CD14-positive monocyte (primary cell): Measurements from ENCODE around the gene RBKS. TPM values are rescaled to one million over a fixed set of nuclear protein-coding genes. Genes with fewer than 3 reads are reported as not detected.

ENCODE experiments used
- DNase-seq, 3 donors: peaks; one replicate each; pipeline ENCODE4 v3.0.0-alpha.2; 2011 to 2022
- H2AFZ ChIP-seq: 2 replicates; pipeline ENCODE4 v1.6.0; 2012; ENCODE audit warnings: mild to moderate bottlenecking, low read depth, low read length, inconsistent platforms; ENCODE audit not compliant: insufficient read depth, poor library complexity, severe bottlenecking
- H3K27ac ChIP-seq, 2 donors: 1 replicate in 1 of 2; 2 replicates in 1 of 2; pipeline ENCODE4 v1.5.1; 2012 to 2013; ENCODE audit warnings: low read length in 2 of 2, control low read depth in 1 of 2, inconsistent platforms in 1 of 2, low read depth in 1 of 2, mild to moderate bottlenecking in 1 of 2
- H3K27me3 ChIP-seq, 2 donors: one replicate each; pipeline versions ENCODE4 v1.6.0 to v1.6.1; 2011 to 2013; ENCODE audit warnings: low read length in 2 of 2; ENCODE audit not compliant: control insufficient read depth in 2 of 2, insufficient read depth in 2 of 2
- H3K36me3 ChIP-seq, 2 donors: replicated peaks in 1 of 2; 1 replicate in 1 of 2; 2 replicates in 1 of 2; pipeline versions ENCODE4 v1.5.1 to v1.6.1; 2012 to 2013; ENCODE audit warnings: low read length in 2 of 2, control low read depth in 1 of 2, inconsistent platforms in 1 of 2, mild to moderate bottlenecking in 1 of 2; ENCODE audit not compliant: insufficient read depth in 2 of 2, control insufficient read depth in 1 of 2
- H3K4me1 ChIP-seq, 2 donors: 1 replicate in 1 of 2; 2 replicates in 1 of 2; pipeline versions ENCODE4 v1.5.1 to v1.6.1; 2012 to 2013; ENCODE audit warnings: low read length in 2 of 2, control low read depth in 1 of 2, inconsistent platforms in 1 of 2, mild to moderate bottlenecking in 1 of 2, moderate library complexity in 1 of 2; ENCODE audit not compliant: insufficient read depth in 2 of 2, control insufficient read depth in 1 of 2
- H3K4me2 ChIP-seq: replicated peaks from 2 replicates; pipeline ENCODE3; 2012; ENCODE audit warnings: low read length, moderate library complexity, mild to moderate bottlenecking; ENCODE audit not compliant: poor library complexity, severe bottlenecking; ENCODE audit errors: extremely low read depth
- H3K4me3 ChIP-seq, 3 experiments: fragments of 200-600 bp in 1 of 3; sonication (generic) in 1 of 3; replicated peaks in 1 of 3; 1 replicate in 2 of 3; 2 replicates in 1 of 3; pipeline ENCODE4 v1.5.1; 2011 to 2013; ENCODE audit warnings: low read length in 3 of 3, mild to moderate bottlenecking in 3 of 3, control low read depth in 2 of 3, low read depth in 2 of 3, inconsistent platforms in 1 of 3, moderate library complexity in 1 of 3
- H3K79me2 ChIP-seq: 2 replicates; pipeline ENCODE4 v1.6.0; 2012; ENCODE audit warnings: mild to moderate bottlenecking, control low read depth, inconsistent platforms, low read length, moderate library complexity; ENCODE audit not compliant: insufficient read depth
- H3K9ac ChIP-seq: 2 replicates; pipeline ENCODE4 v1.6.0; 2017; ENCODE audit warnings: low read length, mild to moderate bottlenecking; ENCODE audit not compliant: insufficient read depth, poor library complexity, severe bottlenecking
- H3K9me3 ChIP-seq, 2 donors: replicated peaks in 1 of 2; 1 replicate in 1 of 2; 2 replicates in 1 of 2; pipeline versions ENCODE4 v1.5.1 to v1.6.1; 2012 to 2013; ENCODE audit warnings: low read length in 2 of 2, control low read depth in 1 of 2; ENCODE audit not compliant: control insufficient read depth in 1 of 2, insufficient read depth in 1 of 2
- H4K20me1 ChIP-seq: 2 replicates; pipeline ENCODE4 v1.6.0; 2012; ENCODE audit warnings: mild to moderate bottlenecking, low read length, control low read depth, moderate library complexity; ENCODE audit not compliant: insufficient read depth
- H3K27ac Mint-ChIP-seq, 7 donors: one replicate each; pipeline ENCODE4 v1.8.0; 2020; ENCODE audit warnings: mild to moderate bottlenecking in 7 of 7, mixed read lengths in 7 of 7, moderate library complexity in 6 of 7, inconsistent platforms in 2 of 7
- H3K27me3 Mint-ChIP-seq, 3 donors: one replicate each; pipeline ENCODE4 v1.8.0; 2021 to 2022; ENCODE audit warnings: low read depth in 3 of 3, mild to moderate bottlenecking in 3 of 3, mixed read lengths in 3 of 3, moderate library complexity in 3 of 3, inconsistent platforms in 1 of 3
- H3K36me3 Mint-ChIP-seq, 2 donors: one replicate each; pipeline ENCODE4 v1.8.0; 2020; ENCODE audit warnings: mixed read lengths in 2 of 2, inconsistent platforms in 1 of 2, mild to moderate bottlenecking in 1 of 2
- H3K4me1 Mint-ChIP-seq: one replicate; pipeline ENCODE4 v1.8.0; 2020; ENCODE audit warnings: mild to moderate bottlenecking, mixed read lengths
- H3K4me3 Mint-ChIP-seq, 2 donors: one replicate each; pipeline ENCODE4 v1.8.0; 2020; ENCODE audit warnings: mild to moderate bottlenecking in 2 of 2, mixed read lengths in 2 of 2, moderate library complexity in 1 of 2
- H3K9me3 Mint-ChIP-seq, 7 donors: one replicate each; pipeline ENCODE4 v1.8.0; 2020 to 2022; ENCODE audit warnings: mixed read lengths in 7 of 7, mild to moderate bottlenecking in 6 of 7, moderate library complexity in 6 of 7, inconsistent platforms in 2 of 7
- WGBS: methylation state at CpG from one replicate; pipeline ENCODE4 v1.1.5; 2013; ENCODE audit warnings: missing lambda C conversion rate; ENCODE audit not compliant: insufficient coverage; 5-methylcytosine and 5-hydroxymethylcytosine counted together
- intact Hi-C, 2 donors: fragments of 100-400 bp; cut with micrococcal nuclease; formaldehyde crosslinking; loops; one replicate each; pipeline versions ENCODE4 v1.15.0 to v1.15.1; 2023
- polyA plus RNA-seq, 3 donors: library from polyadenylated mRNA; depleted of rRNA in 1 of 3; unstranded in 2 of 3; stranded (reverse) in 1 of 3; fragments of 300-500 nt in 2 of 3; fragments of >200 nt in 1 of 3; fragmentation: Illumina TruSeq in 2 of 3; gene quantifications; 1 replicate in 2 of 3; 2 replicates in 1 of 3; pipeline ENCODE4 v1.2.3, GENCODE V29; 2012 to 2021
- TF ChIP-seq, protein P1 (sequence below): fragments of 200-600 bp; IDR thresholded peaks from one replicate; pipeline ENCODE4 v1.8.0; 2022; ENCODE audit warnings: antibody characterized with exemption, mild to moderate bottlenecking

RBKS gene
- polyA plus RNA-seq, 3 donors: 3.9 to 39.1 (median 4.3) TPM

DNA sequence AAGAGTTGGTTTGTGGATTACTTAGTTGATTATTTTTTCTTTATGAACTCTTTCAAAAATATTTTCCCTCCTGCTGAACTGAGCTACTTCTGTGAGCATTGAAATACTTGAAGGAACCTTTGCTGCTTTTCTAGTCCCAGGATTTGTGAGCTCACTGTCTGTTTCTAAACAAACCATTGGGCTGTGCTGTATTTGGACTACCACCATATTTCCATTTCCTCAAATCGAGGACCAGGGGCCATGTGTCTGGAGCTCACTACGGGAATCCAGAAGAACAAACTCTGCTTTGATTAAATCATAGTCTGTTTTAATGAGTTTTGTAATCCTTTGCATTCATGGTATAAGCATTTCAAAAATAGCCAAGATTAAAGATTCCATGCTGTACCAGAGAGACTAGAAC, 117.4 kb downstream of the RBKS start:
- WGBS: no CpG with 5 or more reads among the region's 2 CpGs
- Histone ChIP-seq H4K20me1 (no peaks in the 10 kb centered on the region), H3K4me1 (peaks cover 37 to 60% of the 10 kb centered on the region in 2 donors), H2AFZ (peak overlapping the region; percentile 86), H3K9me3 (no peaks in the 10 kb centered on the region), H3K9ac (peak overlapping the region; percentile 20), H3K27ac (peak overlapping the region in 1 of 2 donors; percentile 95), H3K4me2 (peak overlapping the region; percentile 84), H3K4me3 (peak overlapping the region; percentile 92 to 99 (median 96)), H3K36me3 (peaks cover 4 to 31% of the 10 kb centered on the region in 2 donors), H3K27me3 (no peaks in the 10 kb centered on the region), H3K79me2 (peaks cover 72% of the 10 kb centered on the region)
- peaks cover 21 to 31% of the 10 kb centered on the region in 2 donors for H3K36me3 Mint-ChIP-seq
- H3K9me3 Mint-ChIP-seq: peaks cover 0 to 2% (median 0%) of the 10 kb centered on the region in 7 donors
- H3K4me3 Mint-ChIP-seq: peak overlapping the region; percentile 89 to 99
- H3K27me3 Mint-ChIP-seq: peaks cover 0 to 3% (median 0%) of the 10 kb centered on the region in 3 donors
- peak overlapping the region; percentile 21 to 98 (median 57) for H3K27ac Mint-ChIP-seq
- intact Hi-C loops: loop anchor here in 1 of 2 donors (10.0 kb wide), 1 partner anchor 52 kb away; no protein-coding TSS in a partner anchor
- TF ChIP-seq, protein P1, sequence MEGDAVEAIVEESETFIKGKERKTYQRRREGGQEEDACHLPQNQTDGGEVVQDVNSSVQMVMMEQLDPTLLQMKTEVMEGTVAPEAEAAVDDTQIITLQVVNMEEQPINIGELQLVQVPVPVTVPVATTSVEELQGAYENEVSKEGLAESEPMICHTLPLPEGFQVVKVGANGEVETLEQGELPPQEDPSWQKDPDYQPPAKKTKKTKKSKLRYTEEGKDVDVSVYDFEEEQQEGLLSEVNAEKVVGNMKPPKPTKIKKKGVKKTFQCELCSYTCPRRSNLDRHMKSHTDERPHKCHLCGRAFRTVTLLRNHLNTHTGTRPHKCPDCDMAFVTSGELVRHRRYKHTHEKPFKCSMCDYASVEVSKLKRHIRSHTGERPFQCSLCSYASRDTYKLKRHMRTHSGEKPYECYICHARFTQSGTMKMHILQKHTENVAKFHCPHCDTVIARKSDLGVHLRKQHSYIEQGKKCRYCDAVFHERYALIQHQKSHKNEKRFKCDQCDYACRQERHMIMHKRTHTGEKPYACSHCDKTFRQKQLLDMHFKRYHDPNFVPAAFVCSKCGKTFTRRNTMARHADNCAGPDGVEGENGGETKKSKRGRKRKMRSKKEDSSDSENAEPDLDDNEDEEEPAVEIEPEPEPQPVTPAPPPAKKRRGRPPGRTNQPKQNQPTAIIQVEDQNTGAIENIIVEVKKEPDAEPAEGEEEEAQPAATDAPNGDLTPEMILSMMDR: no peak
- peaks cover 56% of the 10 kb centered on the region for H3K4me1 Mint-ChIP-seq
- no peak for DNase-seq

DNA sequence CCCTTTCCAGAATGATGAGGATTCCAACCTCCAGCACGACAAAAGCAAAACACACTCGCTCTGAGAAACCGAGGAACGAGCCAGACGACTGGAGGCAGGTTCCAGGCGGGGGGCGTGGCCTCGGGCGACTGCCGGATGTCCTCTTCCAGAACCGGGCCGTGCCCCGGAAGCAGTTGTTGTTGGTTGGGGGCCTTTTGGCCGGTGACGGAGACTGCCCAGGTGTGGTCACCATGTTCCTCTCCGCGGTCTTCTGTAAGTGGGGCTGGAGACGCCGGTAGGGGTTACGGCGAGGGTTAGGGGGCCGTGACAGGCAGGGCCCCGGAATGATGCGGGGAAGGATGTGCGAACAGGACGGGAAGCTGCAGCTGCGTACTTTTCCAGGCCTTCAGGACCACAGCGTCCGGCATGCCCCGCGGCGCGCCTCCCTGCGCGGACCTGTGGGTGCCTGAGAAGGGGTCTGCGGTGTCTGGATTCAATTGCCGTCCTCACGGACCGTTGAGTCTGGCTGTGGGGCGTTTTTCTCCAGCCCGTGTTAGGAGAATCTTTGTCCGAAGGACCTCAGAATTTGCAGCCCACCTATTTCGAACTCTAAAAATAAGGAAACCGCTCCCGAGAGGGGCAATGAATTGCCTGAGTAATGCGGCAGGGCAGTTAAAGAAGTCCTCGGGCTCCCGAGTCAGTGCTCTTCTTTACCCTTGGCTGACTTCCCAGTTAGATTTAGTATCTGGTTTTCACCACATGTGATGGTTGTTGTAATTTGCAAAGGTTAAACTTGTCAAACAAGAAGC, 118.4 kb downstream of the RBKS start, which contains the start of gene MRPL33:
Gene MRPL33 (plus strand): TSS at position 172 of the 788 bp plus-strand sequence. CDS start 59 bp downstream, at position 231.
- Histone ChIP-seq H3K9me3 (no peaks in the 10 kb centered on the region), H3K4me2 (peak within 1 kb of the TSS; percentile 84), H3K9ac (peak within 1 kb of the TSS; percentile 87), H3K4me1 (peaks cover 34 to 52% of the 10 kb centered on the region in 2 donors), H2AFZ (peak within 1 kb of the TSS; percentile 86), H3K27me3 (no peaks in the 10 kb centered on the region), H3K36me3 (peaks cover 4 to 21% of the 10 kb centered on the region in 2 donors), H4K20me1 (no peaks in the 10 kb centered on the region), H3K27ac (peak within 1 kb of the TSS; percentile 89 to 95), H3K79me2 (peaks cover 62% of the 10 kb centered on the region), H3K4me3 (peak within 1 kb of the TSS; percentile 92 to 99 (median 96))
- H3K27ac Mint-ChIP-seq: peak within 1 kb of the TSS; percentile 96 to 99 (median 99)
- peak; percentile 85 to 94 (median 91) for DNase-seq
- peaks cover 0 to 2% (median 0%) of the 10 kb centered on the region in 7 donors for H3K9me3 Mint-ChIP-seq
- H3K36me3 Mint-ChIP-seq: peaks cover 16 to 23% of the 10 kb centered on the region in 2 donors
- 0% methylated on average over 46 of the region's 48 CpGs for WGBS
- peak within 1 kb of the TSS; percentile 99 to 100 for H3K4me3 Mint-ChIP-seq
- peaks cover 50% of the 10 kb centered on the region for H3K4me1 Mint-ChIP-seq
- intact Hi-C loops: loop anchor here in 1 of 2 donors (10.0 kb wide), 1 partner anchor 53 kb away; no protein-coding TSS in a partner anchor
- H3K27me3 Mint-ChIP-seq: peaks cover 0 to 3% (median 0%) of the 10 kb centered on the region in 3 donors
- TF ChIP-seq, protein P1: no peak
